PC-3 (cell line): ENCODE results near the gene RANBP3. TPM values are rescaled to one million over a fixed set of nuclear protein-coding genes. Genes with fewer than 3 reads are reported as not detected.

Experiments used
- ATAC-seq: fragments of 200-7000 bp; cut with Tn5 transposase; 2 replicates; pipeline ENCODE4 v1.9.1; 2020; ENCODE audit warnings: mild to moderate bottlenecking, moderate library complexity
- BruUV-seq: library from RNA; stranded (reverse); fragments of 400-500 nt; replicated peaks from 2 replicates; lab custom pipeline; 2021; lab: Mats Ljungman, UMichigan
- CTCF ChIA-PET: fragments of 300-600 bp; sonication (Branson Sonifier 250); formaldehyde crosslinking; loops from one replicate; lab custom pipeline; 2022; ENCODE audit warnings: antibody characterized with exemption; lab: Charles Lee
- POLR2A ChIA-PET: fragments of 300-600 bp; sonication (Branson Sonifier 250); formaldehyde crosslinking; loops from one replicate; lab custom pipeline; 2022; ENCODE audit warnings: antibody characterized with exemption; ENCODE audit not compliant: unreplicated experiment; lab: Charles Lee
- DNase-seq: peaks from one replicate; pipeline ENCODE4 v3.0.0-alpha.2; 2015
- H2AFZ ChIP-seq: fragments of 300-600 bp; sonication (generic); 2 replicates; pipeline ENCODE4 v1.6.0; 2016; ENCODE audit warnings: antibody characterized with exemption, low read length
- H3F3A ChIP-seq: fragments of 300-600 bp; sonication (generic); one replicate; pipeline ENCODE4 v1.6.0; 2017; ENCODE audit warnings: antibody characterized with exemption, low read length, control low read depth, mild to moderate bottlenecking; ENCODE audit not compliant: unreplicated experiment
- H3K27ac ChIP-seq: fragments of 300-600 bp; sonication (generic); 2 replicates; pipeline ENCODE4 v1.5.1; 2016; ENCODE audit warnings: mild to moderate bottlenecking, low read length
- H3K27me3 ChIP-seq: fragments of 300-600 bp; sonication (generic); 2 replicates; pipeline ENCODE4 v1.6.1; 2016; ENCODE audit warnings: low read length, mixed read lengths
- H3K36me3 ChIP-seq: fragments of 300-600 bp; sonication (generic); 2 replicates; pipeline ENCODE4 v1.6.1; 2016; ENCODE audit warnings: low read depth, mixed run types, low read length, mixed read lengths
- H3K4me1 ChIP-seq: fragments of 300-600 bp; sonication (generic); 2 replicates; pipeline ENCODE4 v1.5.1; 2016; ENCODE audit warnings: low read length; ENCODE audit not compliant: insufficient read depth
- H3K4me2 ChIP-seq: fragments of 300-600 bp; sonication (generic); 2 replicates; pipeline ENCODE4 v1.6.0; 2016; ENCODE audit warnings: low read length
- H3K4me3 ChIP-seq: fragments of 300-600 bp; sonication (generic); 2 replicates; pipeline ENCODE4 v1.5.1; 2016; ENCODE audit warnings: mild to moderate bottlenecking, low read length, mixed read lengths
- H3K79me2 ChIP-seq: fragments of 300-600 bp; sonication (generic); 2 replicates; pipeline ENCODE4 v1.6.1; 2017; ENCODE audit warnings: low read length, mixed read lengths
- H3K9ac ChIP-seq: fragments of 300-600 bp; sonication (generic); 2 replicates; pipeline ENCODE4 v1.6.0; 2016; ENCODE audit warnings: mild to moderate bottlenecking, low read length
- H3K9me2 ChIP-seq: fragments of 300-600 bp; sonication (generic); replicated peaks from 2 replicates; pipeline ENCODE4 v1.6.1; 2016; ENCODE audit warnings: mixed run types, low read length, mixed read lengths
- H3K9me3 ChIP-seq: fragments of 300-600 bp; sonication (generic); 2 replicates; pipeline ENCODE4 v1.6.1; 2016; ENCODE audit warnings: low read length, mixed read lengths
- H4K20me1 ChIP-seq: fragments of 300-600 bp; sonication (generic); 2 replicates; pipeline ENCODE4 v1.6.1; 2016; ENCODE audit warnings: low read length, mixed read lengths
- CTCF ChIP-seq: fragments of 300-600 bp; sonication (generic); conservative IDR thresholded peaks from 2 replicates; pipeline ENCODE4 v1.5.1; 2017; ENCODE audit warnings: antibody characterized with exemption, low read depth, mild to moderate bottlenecking, low read length
- EZH2 ChIP-seq: fragments of 300-600 bp; sonication (generic); IDR thresholded peaks from one replicate; pipeline ENCODE4 v1.6.1; 2017; ENCODE audit warnings: antibody characterized with exemption, mild to moderate bottlenecking, low read length; ENCODE audit not compliant: unreplicated experiment
- EZH2phosphoT487 ChIP-seq: fragments of 300-600 bp; sonication (generic); IDR thresholded peaks from 2 replicates; pipeline ENCODE4 v1.6.1; 2018; ENCODE audit warnings: mild to moderate bottlenecking, antibody characterized with exemption, low read length, borderline replicate concordance
- intact Hi-C: fragments of 100-400 bp; cut with micrococcal nuclease; formaldehyde crosslinking; loops from 2 replicates; pipeline ENCODE4 v1.9.0; 2023
- total RNA-seq: library from RNA; depleted of rRNA; stranded (reverse); fragments of >200 nt; gene quantifications from 2 replicates; pipeline ENCODE4 v1.2.3, GENCODE V29; 2014

RANBP3 gene
- total RNA-seq, 1 experiment from 2014 or later: 114 TPM

- no peak for DNase-seq
- no peaks in the 10 kb centered on the region for H3K9me2 ChIP-seq
- H2AFZ ChIP-seq: no peak overlapping the region
- H3K36me3 ChIP-seq: peaks cover 34% of the 10 kb centered on the region; the same call in 1 of the 2 replicates
- H3K9ac ChIP-seq: no peak overlapping the region
- no peak overlapping the region for H3K4me2 ChIP-seq
- intact Hi-C loops: no loop called here
- TF ChIP-seq EZH2: no peak
- TF ChIP-seq CTCF: no peak
- H3K27ac ChIP-seq: no peak overlapping the region
- ChIA-PET CTCF (interaction anchor here (0.6 to 1.9 kb wide), 8 partner anchors 10 to 163 kb away, joined by 4 to 15 read pairs (median 4); partner anchors contain the start of genes RANBP3 and VMAC), POLR2A (no interaction called here)
- H3K79me2 ChIP-seq: peaks cover 100% of the 10 kb centered on the region
- no TSS peak for BruUV-seq
- peaks cover 4% of the 10 kb centered on the region for H3K4me1 ChIP-seq
- peaks cover 67% of the 10 kb centered on the region for H4K20me1 ChIP-seq
- H3K27me3 ChIP-seq: no peaks in the 10 kb centered on the region
- no peak for ATAC-seq
- H3K4me3 ChIP-seq: no peak overlapping the region
- no peaks in the 10 kb centered on the region for H3F3A ChIP-seq
- H3K9me3 ChIP-seq: no peaks in the 10 kb centered on the region
Observed at GRCh38 chr19:5967571-5967970, 10.4 kb downstream of the RANBP3 start.

DNA sequence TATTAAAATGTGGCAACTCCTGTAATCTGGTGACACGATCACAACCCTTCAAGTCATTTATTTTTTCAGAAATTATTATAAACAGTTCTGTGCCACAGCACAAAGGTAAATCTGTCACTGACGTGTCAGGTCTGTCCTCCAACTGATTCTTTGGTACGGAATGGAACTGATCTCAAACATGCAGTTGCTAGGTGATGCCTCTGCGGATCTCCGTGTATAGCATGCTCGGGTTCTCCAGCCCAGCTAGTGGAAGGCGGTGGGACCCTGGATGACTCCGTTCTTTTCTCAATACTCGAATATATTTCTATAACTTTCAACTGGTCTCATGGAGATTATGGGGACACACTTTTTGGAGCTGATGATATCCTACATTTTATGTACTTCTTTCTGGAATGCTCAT, 11.0 kb downstream of the RANBP3 start:
- H3K4me1 ChIP-seq: peaks cover 11% of the 10 kb centered on the region
- ChIA-PET CTCF (no interaction called here), POLR2A (no interaction called here)
- peaks cover 69% of the 10 kb centered on the region for H4K20me1 ChIP-seq
- no peak overlapping the region for H2AFZ ChIP-seq
- H3K9me3 ChIP-seq: no peaks in the 10 kb centered on the region
- no peak overlapping the region for H3K9ac ChIP-seq
- intact Hi-C loops: no loop called here
- H3K9me2 ChIP-seq: no peaks in the 10 kb centered on the region
- H3K4me3 ChIP-seq: no peak overlapping the region
- no peaks in the 10 kb centered on the region for H3K27me3 ChIP-seq
- ATAC-seq (no peak), DNase-seq (no peak)
- peaks cover 31% of the 10 kb centered on the region; the same call in 1 of the 2 replicates for H3K36me3 ChIP-seq
- no peak overlapping the region for H3K27ac ChIP-seq
- BruUV-seq: no TSS peak
- peaks cover 100% of the 10 kb centered on the region for H3K79me2 ChIP-seq
- TF ChIP-seq EZH2phosphoT487: no peak
- no peak for TF ChIP-seq CTCF
- no peak for TF ChIP-seq EZH2
- H3K4me2 ChIP-seq: no peak overlapping the region
- H3F3A ChIP-seq: no peaks in the 10 kb centered on the region

DNA sequence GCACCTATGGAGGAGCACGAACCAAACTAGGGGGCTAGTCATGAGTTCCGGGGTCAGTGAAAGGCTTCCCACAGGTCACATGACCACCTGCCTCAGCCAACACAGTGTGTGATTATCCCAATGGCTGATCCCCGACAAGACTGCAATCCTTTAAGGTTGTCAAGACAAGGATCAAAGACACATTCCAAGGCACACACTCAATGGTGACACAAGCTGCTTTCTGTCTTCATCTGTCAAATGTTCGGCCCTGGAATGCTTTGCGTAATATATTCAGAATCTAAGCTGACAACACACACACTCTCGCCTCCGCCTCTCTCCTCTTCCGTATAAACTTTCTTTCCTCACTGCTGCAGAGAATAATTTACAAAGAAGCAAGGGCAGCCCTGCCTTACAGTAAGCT, 11.7 kb downstream of the RANBP3 start:
- H3K9ac ChIP-seq: no peak overlapping the region
- CTCF ChIA-PET: no interaction called here
- no peaks in the 10 kb centered on the region for H3K9me2 ChIP-seq
- H3K9me3 ChIP-seq: no peaks in the 10 kb centered on the region
- DNase-seq (no peak), ATAC-seq (no peak)
- H3F3A ChIP-seq: no peaks in the 10 kb centered on the region
- POLR2A ChIA-PET: no interaction called here
- no TSS peak for BruUV-seq
- H3K4me1 ChIP-seq: peaks cover 14% of the 10 kb centered on the region
- peaks cover 100% of the 10 kb centered on the region for H3K79me2 ChIP-seq
- H4K20me1 ChIP-seq: peaks cover 68% of the 10 kb centered on the region
- H3K4me3 ChIP-seq: no peak overlapping the region
- H3K4me2 ChIP-seq: no peak overlapping the region
- peaks cover 30% of the 10 kb centered on the region; the same call in 1 of the 2 replicates for H3K36me3 ChIP-seq
- TF ChIP-seq CTCF (no peak), EZH2 (no peak), EZH2phosphoT487 (no peak)
- no peaks in the 10 kb centered on the region for H3K27me3 ChIP-seq
- H3K27ac ChIP-seq: no peak overlapping the region
- H2AFZ ChIP-seq: no peak overlapping the region
- intact Hi-C loops: no loop called here
